K562 (cell line): Measurements from ENCODE around the gene C16orf95. TPM values are rescaled to one million over a fixed set of nuclear protein-coding genes. Genes with fewer than 3 reads are reported as not detected.
A peak's percentile ranks its signal among the peaks of the same experiment; 100 is the strongest.

Experiments used
- BRCA1 ChIP-seq, 2 experiments: fragments of 450-650 bp in 1 of 2; sonication (generic) in 1 of 2; formaldehyde crosslinking in 1 of 2; IDR thresholded peaks; 2 replicates each; pipeline versions ENCODE4 v1.5.0 to v1.6.1; 2017 to 2020; ENCODE audit warnings: mild to moderate bottlenecking in 1 of 2, missing genetic modification reagents in 1 of 2
- CBX1 ChIP-seq: sonication (generic); IDR thresholded peaks from 2 replicates; pipeline ENCODE4 v1.6.1; 2016; ENCODE audit warnings: antibody characterized with exemption, low read depth, mild to moderate bottlenecking
- DACH1 ChIP-seq: fragments of 450-650 bp; IDR thresholded peaks from 2 replicates; pipeline ENCODE4 v1.6.1; 2018; ENCODE audit not compliant: partially characterized antibody
- LARP7 ChIP-seq: fragments of 450-650 bp; IDR thresholded peaks from 2 replicates; pipeline ENCODE4 v1.6.1; 2016
- PHB ChIP-seq: fragments of 250-450 bp; sonication (Bioruptor Pico); IDR thresholded peaks from 2 replicates; pipeline ENCODE4 v1.5.0; 2021
- STAG1 ChIP-seq: sonication (generic); formaldehyde crosslinking; IDR thresholded peaks from 2 replicates; pipeline ENCODE4 v1.5.0; 2020; ENCODE audit warnings: missing genetic modification reagents, borderline replicate concordance
- ZBTB11 ChIP-seq, 3 experiments: fragments of 200-800 bp in 1 of 3; fragments of 250-450 bp in 1 of 3; fragments of 450-650 bp in 1 of 3; sonication (Bioruptor Pico) in 1 of 3; sonication (Bioruptor generic) in 1 of 3; formaldehyde crosslinking in 1 of 3; IDR thresholded peaks; 2 replicates each; pipeline versions ENCODE4 v1.6.1 to v1.8.0; 2016 to 2022; ENCODE audit warnings: mild to moderate bottlenecking in 2 of 3, missing genetic modification characterization in 2 of 3, missing compliant biosample characterization in 1 of 3, moderate library complexity in 1 of 3
- ZNF140 ChIP-seq: fragments of 250-450 bp; sonication (Bioruptor Pico); IDR thresholded peaks from 2 replicates; pipeline ENCODE4 v1.8.0; 2021; ENCODE audit warnings: moderate library complexity, mild to moderate bottlenecking, inconsistent platforms
- ZNF197 ChIP-seq: fragments of 200-800 bp; sonication (Bioruptor generic); IDR thresholded peaks from 2 replicates; pipeline ENCODE4 v1.6.1; 2016; ENCODE audit warnings: low read depth, missing genetic modification characterization, missing compliant biosample characterization
- ZNF318 ChIP-seq, 2 experiments: fragments of 450-650 bp; IDR thresholded peaks; 2 replicates each; pipeline ENCODE4 v1.6.1; 2016; ENCODE audit warnings: mild to moderate bottlenecking in 2 of 2, borderline replicate concordance in 1 of 2, low read depth in 1 of 2, moderate library complexity in 1 of 2
- ZNF324 ChIP-seq: fragments of 250-450 bp; sonication (Bioruptor Pico); IDR thresholded peaks from 2 replicates; pipeline ENCODE4 v1.4.0; 2020; ENCODE audit warnings: mild to moderate bottlenecking
- ZNF354B ChIP-seq: fragments of 250-450 bp; sonication (Bioruptor Pico); IDR thresholded peaks from 2 replicates; pipeline ENCODE4 v1.4.0; 2020
- ZNF695 ChIP-seq: fragments of 450-650 bp; formaldehyde crosslinking; IDR thresholded peaks from 2 replicates; pipeline ENCODE4 v1.4.0; 2020; ENCODE audit warnings: mild to moderate bottlenecking, moderate library complexity
- ZSCAN32 ChIP-seq: fragments of 450-650 bp; formaldehyde crosslinking; IDR thresholded peaks from 2 replicates; pipeline ENCODE4 v1.4.0; 2020; ENCODE audit warnings: mild to moderate bottlenecking, moderate library complexity
- polyA plus RNA-seq, 8 experiments: library from polyadenylated mRNA; depleted of rRNA in 4 of 8; stranded (reverse) in 5 of 8; unstranded in 3 of 8; fragments of >200 nt; fragmentation: Nextera tagmentation in 2 of 8; fragmentation: Illumina TruSeq in 1 of 8; extraction: Ambion mirVana in 2 of 8; extraction: Trizol in 1 of 8; gene quantifications; 2 replicates each; pipeline versions ENCODE4 v1.2.1 to v1.2.3, GENCODE V29; 2011 to 2014; ENCODE audit warnings: inconsistent platforms in 1 of 8, missing spikeins in 1 of 8
- total RNA-seq, 7 experiments: library from RNA; depleted of rRNA in 6 of 7; stranded (reverse); fragments of >200 nt in 6 of 7; fragmentation: Illumina TruSeq in 2 of 7; extraction: Trizol in 2 of 7; gene quantifications; 2 replicates each; pipeline versions ENCODE4 v1.2.1 to v1.2.3, GENCODE V29; 2011 to 2021; ENCODE audit warnings: low replicate concordance in 1 of 7
- TF ChIP-seq, protein P1 (sequence below): fragments of 250-450 bp; sonication (Bioruptor Pico); IDR thresholded peaks from 2 replicates; pipeline ENCODE4 v1.5.0; 2021

C16orf95 gene
- total and polyA plus RNA-seq, 9 of the 15 experiments (the other 6 are each of a cell fraction or from before 2014, with no cell fraction given): 6.5 to 20.5 (median 9.4) TPM

GRCh38 chr16:87305505-87306391 lies 11.4 kb downstream of the C16orf95 start (continued):
- TF ChIP-seq ZNF318 (IDR thresholded peaks at IDR 0.05; ENCODE audit: borderline replicate concordance in 1 of 2, low read depth in 1 of 2): no peak
- TF ChIP-seq ZNF354B (CRISPR knock-in tag): no peak
- no peak for TF ChIP-seq ZNF140
- TF ChIP-seq ZNF197: peak; percentile 55; the same call in 1 of the 2 replicates
- no peak for TF ChIP-seq ZSCAN32 (CRISPR knock-in tag)
- TF ChIP-seq BRCA1 (IDR thresholded peaks at IDR 0.05): no peak
- no peak for TF ChIP-seq BRCA1 (CRISPR knock-in tag; IDR thresholded peaks at IDR 0.05)
- TF ChIP-seq ZNF695 (CRISPR knock-in tag): no peak
- no peak for TF ChIP-seq DACH1
- TF ChIP-seq ZNF324: no peak
- 0 out of 2 replicates have a peak, but pooled peaks have one; percentile 56 for TF ChIP-seq CBX1
- no peak for TF ChIP-seq STAG1
- TF ChIP-seq, protein P1, sequence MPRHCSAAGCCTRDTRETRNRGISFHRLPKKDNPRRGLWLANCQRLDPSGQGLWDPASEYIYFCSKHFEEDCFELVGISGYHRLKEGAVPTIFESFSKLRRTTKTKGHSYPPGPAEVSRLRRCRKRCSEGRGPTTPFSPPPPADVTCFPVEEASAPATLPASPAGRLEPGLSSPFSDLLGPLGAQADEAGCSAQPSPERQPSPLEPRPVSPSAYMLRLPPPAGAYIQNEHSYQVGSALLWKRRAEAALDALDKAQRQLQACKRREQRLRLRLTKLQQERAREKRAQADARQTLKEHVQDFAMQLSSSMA (CRISPR knock-in tag): no peak
- TF ChIP-seq ZBTB11 (CRISPR knock-in tag; IDR thresholded peaks at IDR 0.05): peak in 1 of 3 experiments; percentile 28; a peak in 1 of 6 replicates
- no peak for TF ChIP-seq LARP7
- TF ChIP-seq PHB: no peak
- TF ChIP-seq, all 486 proteins: peak for 110
